Measurements from ENCODE around the gene NEIL1.

- TF ChIP-seq CTCF (IDR thresholded peaks at IDR 0.05) = no peak
- TF ChIP-seq POLR2A (IDR thresholded peaks at IDR 0.05) = no peak
- no peak for TF ChIP-seq POLR2AphosphoS5 (IDR thresholded peaks at IDR 0.05)
Observed at GRCh38 chr15:75329571-75329970, 17.3 kb upstream of the NEIL1 start.
